HepG2 (cell line): ENCODE results near the gene TUBA1C. TPM values are rescaled to one million over a fixed set of nuclear protein-coding genes. Genes with fewer than 3 reads are reported as not detected.

Source experiments
- CREM ChIP-seq, 2 experiments: sonication (generic) in 1 of 2; formaldehyde crosslinking in 1 of 2; IDR thresholded peaks; 2 replicates each; pipeline versions ENCODE4 v1.4.0 to v1.6.1; 2016 to 2020; ENCODE audit warnings: antibody characterized with exemption in 1 of 2, mild to moderate bottlenecking in 1 of 2, missing genetic modification reagents in 1 of 2
- ELF1 ChIP-seq: sonication (generic); formaldehyde crosslinking; IDR thresholded peaks from 2 replicates; pipeline ENCODE4 v1.4.0; 2020; ENCODE audit warnings: missing genetic modification reagents
- GFI1 ChIP-seq: sonication (generic); formaldehyde crosslinking; IDR thresholded peaks from 2 replicates; pipeline ENCODE4 v1.5.0; 2020; ENCODE audit warnings: missing genetic modification reagents, mild to moderate bottlenecking, borderline replicate concordance
- IRF2 ChIP-seq: IDR thresholded peaks from 2 replicates; pipeline ENCODE4 v1.6.1; 2018; ENCODE audit warnings: missing genetic modification reagents, missing compliant biosample characterization
- KLF6 ChIP-seq: IDR thresholded peaks from 2 replicates; pipeline ENCODE4 v1.8.0; 2016; ENCODE audit warnings: missing biosample characterization, missing genetic modification reagents
- MED13 ChIP-seq: sonication (generic); formaldehyde crosslinking; IDR thresholded peaks from 2 replicates; pipeline ENCODE4 v1.5.0; 2020; ENCODE audit warnings: missing genetic modification reagents
- NFRKB ChIP-seq: fragments of 450-650 bp; IDR thresholded peaks from 2 replicates; pipeline ENCODE4 v1.6.1; 2017
- PHF21A ChIP-seq: sonication (generic); formaldehyde crosslinking; IDR thresholded peaks from 2 replicates; pipeline ENCODE4 v1.5.0; 2020; ENCODE audit warnings: mild to moderate bottlenecking, missing genetic modification reagents
- POLR2AphosphoS5 ChIP-seq: IDR thresholded peaks from 2 replicates; pipeline ENCODE4 v1.6.1; 2012; ENCODE audit warnings: low read depth, low read length
- TBL1XR1 ChIP-seq: fragments of 150-350 bp; IDR thresholded peaks from 2 replicates; pipeline ENCODE4 v1.6.1; 2014; ENCODE audit warnings: borderline replicate concordance, low read length; ENCODE audit not compliant: partially characterized antibody
- TFDP1 ChIP-seq: IDR thresholded peaks from 2 replicates; pipeline ENCODE4 v1.6.1; 2016; ENCODE audit warnings: missing compliant biosample characterization, missing genetic modification reagents, borderline replicate concordance
- ZKSCAN8 ChIP-seq: IDR thresholded peaks from 2 replicates; pipeline ENCODE4 v1.6.1; 2016; ENCODE audit warnings: borderline replicate concordance, missing genetic modification reagents, missing compliant biosample characterization
- ZNF543 ChIP-seq: sonication (generic); formaldehyde crosslinking; IDR thresholded peaks from 2 replicates; pipeline ENCODE4 v1.4.0; 2020; ENCODE audit warnings: mild to moderate bottlenecking, missing genetic modification reagents
- ZNF605 ChIP-seq: sonication (generic); formaldehyde crosslinking; IDR thresholded peaks from 2 replicates; pipeline ENCODE4 v1.8.0; 2022; ENCODE audit warnings: mild to moderate bottlenecking, missing genetic modification reagents
- ZNF704 ChIP-seq: sonication (generic); formaldehyde crosslinking; IDR thresholded peaks from 2 replicates; pipeline ENCODE4 v1.8.1; 2023; ENCODE audit warnings: mild to moderate bottlenecking, inconsistent platforms, moderate library complexity, missing genetic modification reagents, borderline replicate concordance
- ZNF709 ChIP-seq: sonication (generic); formaldehyde crosslinking; IDR thresholded peaks from 2 replicates; pipeline ENCODE4 v1.5.0; 2020; ENCODE audit warnings: mild to moderate bottlenecking, missing genetic modification reagents
- ZNF761 ChIP-seq: sonication (generic); formaldehyde crosslinking; conservative IDR thresholded peaks from 2 replicates; pipeline ENCODE4 v1.4.0; 2020; ENCODE audit warnings: mild to moderate bottlenecking, missing genetic modification reagents
- polyA plus RNA-seq, 8 experiments: library from polyadenylated mRNA; depleted of rRNA in 3 of 8; stranded (reverse) in 7 of 8; unstranded in 1 of 8; fragments of >200 nt; fragmentation: Illumina TruSeq in 4 of 8; extraction: Trizol in 4 of 8; gene quantifications; 2 replicates each; pipeline versions ENCODE4 v1.2.1 to v1.2.3, GENCODE V29; 2011 to 2016; ENCODE audit warnings: low read depth in 4 of 8, missing spikeins in 1 of 8, mixed read lengths in 1 of 8; ENCODE audit not compliant: insufficient read depth in 1 of 8
- total RNA-seq, 5 experiments: library from RNA; depleted of rRNA; stranded (reverse); fragments of >200 nt; fragmentation: Illumina TruSeq; extraction: Trizol; gene quantifications; 2 replicates each; pipeline ENCODE4 v1.2.3, GENCODE V29; 2016; ENCODE audit warnings: low read depth in 1 of 5
- TF ChIP-seq, protein P1 (sequence below): sonication (generic); formaldehyde crosslinking; conservative IDR thresholded peaks from 2 replicates; pipeline ENCODE4 v1.4.0; 2020; ENCODE audit warnings: mild to moderate bottlenecking, missing genetic modification reagents, moderate library complexity
- TF ChIP-seq, protein P2 (sequence below): sonication (generic); formaldehyde crosslinking; IDR thresholded peaks from 2 replicates; pipeline ENCODE4 v1.4.0; 2020; ENCODE audit warnings: missing genetic modification reagents, mild to moderate bottlenecking, borderline replicate concordance
- TF ChIP-seq, protein P3 (sequence below): IDR thresholded peaks from 2 replicates; pipeline ENCODE4 v1.6.1; 2016

Gene TUBA1C
- total and polyA plus RNA-seq, 2 of the 13 experiments (the other 11 are each of a cell fraction or from before 2014, with no cell fraction given) = 693 to 1,075 TPM

- TF ChIP-seq, protein P1, sequence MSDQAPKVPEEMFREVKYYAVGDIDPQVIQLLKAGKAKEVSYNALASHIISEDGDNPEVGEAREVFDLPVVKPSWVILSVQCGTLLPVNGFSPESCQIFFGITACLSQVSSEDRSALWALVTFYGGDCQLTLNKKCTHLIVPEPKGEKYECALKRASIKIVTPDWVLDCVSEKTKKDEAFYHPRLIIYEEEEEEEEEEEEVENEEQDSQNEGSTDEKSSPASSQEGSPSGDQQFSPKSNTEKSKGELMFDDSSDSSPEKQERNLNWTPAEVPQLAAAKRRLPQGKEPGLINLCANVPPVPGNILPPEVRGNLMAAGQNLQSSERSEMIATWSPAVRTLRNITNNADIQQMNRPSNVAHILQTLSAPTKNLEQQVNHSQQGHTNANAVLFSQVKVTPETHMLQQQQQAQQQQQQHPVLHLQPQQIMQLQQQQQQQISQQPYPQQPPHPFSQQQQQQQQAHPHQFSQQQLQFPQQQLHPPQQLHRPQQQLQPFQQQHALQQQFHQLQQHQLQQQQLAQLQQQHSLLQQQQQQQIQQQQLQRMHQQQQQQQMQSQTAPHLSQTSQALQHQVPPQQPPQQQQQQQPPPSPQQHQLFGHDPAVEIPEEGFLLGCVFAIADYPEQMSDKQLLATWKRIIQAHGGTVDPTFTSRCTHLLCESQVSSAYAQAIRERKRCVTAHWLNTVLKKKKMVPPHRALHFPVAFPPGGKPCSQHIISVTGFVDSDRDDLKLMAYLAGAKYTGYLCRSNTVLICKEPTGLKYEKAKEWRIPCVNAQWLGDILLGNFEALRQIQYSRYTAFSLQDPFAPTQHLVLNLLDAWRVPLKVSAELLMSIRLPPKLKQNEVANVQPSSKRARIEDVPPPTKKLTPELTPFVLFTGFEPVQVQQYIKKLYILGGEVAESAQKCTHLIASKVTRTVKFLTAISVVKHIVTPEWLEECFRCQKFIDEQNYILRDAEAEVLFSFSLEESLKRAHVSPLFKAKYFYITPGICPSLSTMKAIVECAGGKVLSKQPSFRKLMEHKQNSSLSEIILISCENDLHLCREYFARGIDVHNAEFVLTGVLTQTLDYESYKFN = 0 out of 2 replicates have a peak, but pooled peaks have one; percentile 23
- TF ChIP-seq IRF2 (CRISPR knock-in tag) (peak; percentile 24; the same call in 1 of the 2 replicates), ZNF605 (CRISPR knock-in tag) (peak; percentile 82), ZNF543 (CRISPR knock-in tag) (0 out of 2 replicates have a peak, but pooled peaks have one; percentile 37), ZKSCAN8 (CRISPR knock-in tag) (no peak), CREM (IDR thresholded peaks at IDR 0.05) (peak; percentile 84), CREM (CRISPR knock-in tag; IDR thresholded peaks at IDR 0.05) (no peak), POLR2AphosphoS5 (peak; percentile 79), TBL1XR1 (no peak), NFRKB (no peak), ZNF704 (CRISPR knock-in tag) (peak; percentile 47; the same call in 1 of the 2 replicates), PHF21A (peak; percentile 87), ZNF709 (peak; percentile 53; the same call in 1 of the 2 replicates), GFI1 (CRISPR knock-in tag) (0 out of 2 replicates have a peak, but pooled peaks have one; percentile 49), ZNF761 (CRISPR knock-in tag) (0 out of 2 replicates have a peak, but pooled peaks have one; percentile 51), TFDP1 (CRISPR knock-in tag) (peak; percentile 96), KLF6 (CRISPR knock-in tag) (0 out of 2 replicates have a peak, but pooled peaks have one; percentile 39), MED13 (no peak), ELF1 (CRISPR knock-in tag) (peak; percentile 76)
- TF ChIP-seq, protein P2, sequence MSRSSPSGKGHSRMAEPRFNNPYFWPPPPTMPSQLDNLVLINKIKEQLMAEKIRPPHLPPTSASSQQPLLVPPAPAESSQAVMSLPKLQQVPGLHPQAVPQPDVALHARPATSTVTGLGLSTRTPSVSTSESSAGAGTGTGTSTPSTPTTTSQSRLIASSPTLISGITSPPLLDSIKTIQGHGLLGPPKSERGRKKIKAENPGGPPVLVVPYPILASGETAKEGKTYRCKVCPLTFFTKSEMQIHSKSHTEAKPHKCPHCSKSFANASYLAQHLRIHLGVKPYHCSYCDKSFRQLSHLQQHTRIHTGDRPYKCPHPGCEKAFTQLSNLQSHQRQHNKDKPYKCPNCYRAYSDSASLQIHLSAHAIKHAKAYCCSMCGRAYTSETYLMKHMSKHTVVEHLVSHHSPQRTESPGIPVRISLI (CRISPR knock-in tag) = peak; percentile 95
- TF ChIP-seq, protein P3, sequence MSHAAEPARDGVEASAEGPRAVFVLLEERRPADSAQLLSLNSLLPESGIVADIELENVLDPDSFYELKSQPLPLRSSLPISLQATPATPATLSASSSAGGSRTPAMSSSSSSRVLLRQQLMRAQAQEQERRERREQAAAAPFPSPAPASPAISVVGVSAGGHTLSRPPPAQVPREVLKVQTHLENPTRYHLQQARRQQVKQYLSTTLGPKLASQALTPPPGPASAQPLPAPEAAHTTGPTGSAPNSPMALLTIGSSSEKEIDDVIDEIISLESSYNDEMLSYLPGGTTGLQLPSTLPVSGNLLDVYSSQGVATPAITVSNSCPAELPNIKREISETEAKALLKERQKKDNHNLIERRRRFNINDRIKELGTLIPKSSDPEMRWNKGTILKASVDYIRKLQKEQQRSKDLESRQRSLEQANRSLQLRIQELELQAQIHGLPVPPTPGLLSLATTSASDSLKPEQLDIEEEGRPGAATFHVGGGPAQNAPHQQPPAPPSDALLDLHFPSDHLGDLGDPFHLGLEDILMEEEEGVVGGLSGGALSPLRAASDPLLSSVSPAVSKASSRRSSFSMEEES (CRISPR knock-in tag) = 0 out of 2 replicates have a peak, but pooled peaks have one; percentile 12
These were observed 58.0 kb downstream of the TUBA1C start, which contains the start of gene TROAP (continued) for GRCh38 chr12:49322708-49323523.
